HEK293 (cell line): ENCODE measurements around the gene CCDC170.

Experiments used
- CTCF ChIA-PET: fragments of 350-600 bp; formaldehyde crosslinking; extraction: SDS; loops from one replicate; lab custom pipeline; 2021; ENCODE audit warnings: antibody characterized with exemption; lab: Yijun Ruan, JAX
- POLR2A ChIA-PET: fragments of 300-600 bp; formaldehyde crosslinking; extraction: SDS; loops from one replicate; lab custom pipeline; 2020; ENCODE audit warnings: antibody characterized with exemption, inconsistent platforms; lab: Yijun Ruan, JAX
- H3K27ac ChIP-seq: fragments of 200-500 bp; sonication (Bioruptor generic); 2 replicates; pipeline ENCODE4 v1.5.1; 2014; ENCODE audit warnings: low read depth, low read length, control low read depth, inconsistent platforms; ENCODE audit errors: extremely low read depth
- H3K36me3 ChIP-seq, 2 experiments: fragments of 200-500 bp in 1 of 2; sonication (Bioruptor generic) in 1 of 2; 1 replicate in 1 of 2; 2 replicates in 1 of 2; pipeline ENCODE4 v1.5.1; 2014 to 2017; ENCODE audit warnings: inconsistent platforms in 2 of 2, low read length in 2 of 2; ENCODE audit not compliant: control insufficient read depth in 2 of 2, insufficient read depth in 1 of 2
- H3K4me1 ChIP-seq: fragments of 200-500 bp; sonication (Bioruptor generic); 2 replicates; pipeline ENCODE4 v1.5.1; 2014; ENCODE audit warnings: mild to moderate bottlenecking, low read length, inconsistent platforms; ENCODE audit not compliant: control insufficient read depth, insufficient read depth
- H3K4me3 ChIP-seq: 2 replicates; pipeline ENCODE4 v1.5.1; 2011; ENCODE audit warnings: low read depth, mild to moderate bottlenecking, control low read depth, low read length, moderate library complexity
- H3K9me3 ChIP-seq: fragments of 200-500 bp; sonication (Bioruptor generic); 2 replicates; pipeline ENCODE4 v1.5.1; 2014; ENCODE audit warnings: low read depth, low read length, inconsistent platforms; ENCODE audit not compliant: control insufficient read depth, insufficient read depth
- ELK4 ChIP-seq: IDR thresholded peaks from 2 replicates; pipeline ENCODE4 v1.6.1; 2011; ENCODE audit warnings: mild to moderate bottlenecking, low read depth, low read length, borderline replicate concordance
- GLI2 ChIP-seq: fragments of 450-650 bp; formaldehyde crosslinking; IDR thresholded peaks from 2 replicates; pipeline ENCODE4; 2017; ENCODE audit warnings: missing biosample characterization, missing genetic modification characterization, low read depth, borderline replicate concordance
- SP3 ChIP-seq: fragments of 450-650 bp; formaldehyde crosslinking; IDR thresholded peaks from 2 replicates; pipeline ENCODE4 v1.5.1; 2016; ENCODE audit warnings: missing biosample characterization, missing genetic modification characterization
- TSHZ1 ChIP-seq: fragments of 450-650 bp; formaldehyde crosslinking; IDR thresholded peaks from 2 replicates; pipeline ENCODE4 v1.5.1; 2016; ENCODE audit warnings: missing biosample characterization, missing genetic modification characterization, borderline replicate concordance
- ZBTB26 ChIP-seq: fragments of 450-650 bp; formaldehyde crosslinking; optimal IDR thresholded peaks from 2 replicates; pipeline ENCODE3; 2016; ENCODE audit warnings: missing biosample characterization, mild to moderate bottlenecking, missing genetic modification characterization
- ZBTB6 ChIP-seq: fragments of 450-650 bp; formaldehyde crosslinking; IDR thresholded peaks from 2 replicates; pipeline ENCODE4 v1.5.1; 2017; ENCODE audit warnings: missing biosample characterization, missing genetic modification characterization
- ZFHX2 ChIP-seq: fragments of 450-650 bp; formaldehyde crosslinking; conservative IDR thresholded peaks from 2 replicates; pipeline ENCODE4 v1.5.1; 2016; ENCODE audit warnings: missing biosample characterization, missing genetic modification characterization
- ZIC2 ChIP-seq: fragments of 450-650 bp; formaldehyde crosslinking; IDR thresholded peaks from 2 replicates; pipeline ENCODE4 v1.5.1; 2016; ENCODE audit warnings: missing biosample characterization, missing genetic modification characterization
- ZNF350 ChIP-seq: fragments of 450-650 bp; formaldehyde crosslinking; IDR thresholded peaks from 2 replicates; pipeline ENCODE4 v1.5.0; 2017; ENCODE audit warnings: missing biosample characterization, mild to moderate bottlenecking, missing genetic modification characterization
- ZNF473 ChIP-seq: fragments of 450-650 bp; formaldehyde crosslinking; IDR thresholded peaks from 2 replicates; pipeline ENCODE4 v1.5.1; 2017; ENCODE audit warnings: missing biosample characterization, missing genetic modification characterization
- ZNF514 ChIP-seq: fragments of 450-650 bp; formaldehyde crosslinking; IDR thresholded peaks from 2 replicates; pipeline ENCODE4 v1.5.1; 2016; ENCODE audit warnings: missing biosample characterization, missing genetic modification characterization
- ZNF585B ChIP-seq: fragments of 450-650 bp; formaldehyde crosslinking; IDR thresholded peaks from 2 replicates; pipeline ENCODE4 v1.5.1; 2016; ENCODE audit warnings: missing biosample characterization, missing genetic modification characterization
- ZNF596 ChIP-seq: fragments of 450-650 bp; IDR thresholded peaks from 2 replicates; pipeline ENCODE4 v1.5.0; 2018; ENCODE audit warnings: missing biosample characterization, mild to moderate bottlenecking, missing genetic modification characterization, moderate library complexity
- ZNF624 ChIP-seq: fragments of 450-650 bp; formaldehyde crosslinking; IDR thresholded peaks from 2 replicates; pipeline ENCODE4 v1.5.1; 2017; ENCODE audit warnings: missing biosample characterization, missing genetic modification characterization
- ZNF670 ChIP-seq: fragments of 450-650 bp; formaldehyde crosslinking; IDR thresholded peaks from 2 replicates; pipeline ENCODE4 v1.5.1; 2016; ENCODE audit warnings: missing biosample characterization, missing genetic modification characterization, low read depth
- ZNF707 ChIP-seq: fragments of 450-650 bp; formaldehyde crosslinking; IDR thresholded peaks from 2 replicates; pipeline ENCODE4 v1.5.1; 2016; ENCODE audit warnings: missing biosample characterization, missing genetic modification characterization
- TF ChIP-seq, protein P1 (sequence below): fragments of 450-650 bp; formaldehyde crosslinking; IDR thresholded peaks from 2 replicates; pipeline ENCODE4 v1.5.1; 2016; ENCODE audit warnings: missing biosample characterization, missing genetic modification characterization
- TF ChIP-seq, protein P2 (sequence below): fragments of 450-650 bp; formaldehyde crosslinking; IDR thresholded peaks from 2 replicates; pipeline ENCODE4 v1.5.1; 2016; ENCODE audit warnings: missing biosample characterization, missing genetic modification characterization
- TF ChIP-seq, protein P3 (sequence below): fragments of 450-650 bp; formaldehyde crosslinking; IDR thresholded peaks from 2 replicates; pipeline ENCODE4 v1.5.1; 2016; ENCODE audit warnings: missing biosample characterization, missing genetic modification characterization

The CCDC170 gene

DNA sequence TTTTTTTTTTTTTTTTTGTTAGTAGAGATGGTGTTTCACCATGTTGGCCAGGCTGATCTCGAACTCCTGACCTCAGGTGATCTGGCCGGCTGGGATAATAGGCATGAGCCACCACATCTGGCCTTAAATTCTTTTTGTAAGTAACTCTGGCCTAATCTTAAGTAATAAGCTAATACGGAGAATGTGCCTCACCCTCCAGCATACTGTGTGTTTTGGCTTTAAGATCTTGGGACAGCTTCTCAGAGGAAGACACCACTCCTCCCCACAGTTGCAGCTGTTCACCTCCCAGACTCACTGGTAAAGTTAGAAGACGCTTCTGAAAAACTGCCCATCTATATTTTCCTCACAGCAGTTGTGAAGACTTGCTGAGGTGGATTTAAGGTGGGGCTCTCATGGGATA is 120.8 kb downstream of the CCDC170 start (continued):
- TF ChIP-seq, protein P1, sequence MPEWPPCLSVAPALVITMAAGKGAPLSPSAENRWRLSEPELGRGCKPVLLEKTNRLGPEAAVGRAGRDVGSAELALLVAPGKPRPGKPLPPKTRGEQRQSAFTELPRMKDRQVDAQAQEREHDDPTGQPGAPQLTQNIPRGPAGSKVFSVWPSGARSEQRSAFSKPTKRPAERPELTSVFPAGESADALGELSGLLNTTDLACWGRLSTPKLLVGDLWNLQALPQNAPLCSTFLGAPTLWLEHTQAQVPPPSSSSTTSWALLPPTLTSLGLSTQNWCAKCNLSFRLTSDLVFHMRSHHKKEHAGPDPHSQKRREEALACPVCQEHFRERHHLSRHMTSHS (tag by site-specific recombination): no peak
- TF ChIP-seq ZNF350 (no peak), SP3 (tag by site-specific recombination) (no peak)
- TF ChIP-seq, protein P2, sequence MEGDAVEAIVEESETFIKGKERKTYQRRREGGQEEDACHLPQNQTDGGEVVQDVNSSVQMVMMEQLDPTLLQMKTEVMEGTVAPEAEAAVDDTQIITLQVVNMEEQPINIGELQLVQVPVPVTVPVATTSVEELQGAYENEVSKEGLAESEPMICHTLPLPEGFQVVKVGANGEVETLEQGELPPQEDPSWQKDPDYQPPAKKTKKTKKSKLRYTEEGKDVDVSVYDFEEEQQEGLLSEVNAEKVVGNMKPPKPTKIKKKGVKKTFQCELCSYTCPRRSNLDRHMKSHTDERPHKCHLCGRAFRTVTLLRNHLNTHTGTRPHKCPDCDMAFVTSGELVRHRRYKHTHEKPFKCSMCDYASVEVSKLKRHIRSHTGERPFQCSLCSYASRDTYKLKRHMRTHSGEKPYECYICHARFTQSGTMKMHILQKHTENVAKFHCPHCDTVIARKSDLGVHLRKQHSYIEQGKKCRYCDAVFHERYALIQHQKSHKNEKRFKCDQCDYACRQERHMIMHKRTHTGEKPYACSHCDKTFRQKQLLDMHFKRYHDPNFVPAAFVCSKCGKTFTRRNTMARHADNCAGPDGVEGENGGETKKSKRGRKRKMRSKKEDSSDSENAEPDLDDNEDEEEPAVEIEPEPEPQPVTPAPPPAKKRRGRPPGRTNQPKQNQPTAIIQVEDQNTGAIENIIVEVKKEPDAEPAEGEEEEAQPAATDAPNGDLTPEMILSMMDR (tag by site-specific recombination): no peak
- TF ChIP-seq, all 188 proteins: peak for 0

- no peak overlapping the region for H3K4me3 ChIP-seq
- CTCF ChIA-PET: no interaction called here
Measured at GRCh38 chr6:151616091-151616513, 122.3 kb downstream of the CCDC170 start.

GRCh38 chr6:151616600-151616999 is 122.8 kb downstream of the CCDC170 start:
- Histone ChIP-seq H3K4me3 (no peak overlapping the region), H3K36me3 (no peaks in the 10 kb centered on the region), H3K27ac (no peak overlapping the region), H3K9me3 (no peaks in the 10 kb centered on the region), H3K4me1 (no peaks in the 10 kb centered on the region)
- ChIA-PET POLR2A (no interaction called here), CTCF (no interaction called here)
- TF ChIP-seq GLI2: no peak
- TF ChIP-seq ZNF585B (tag by site-specific recombination): no peak
- TF ChIP-seq, protein P3, sequence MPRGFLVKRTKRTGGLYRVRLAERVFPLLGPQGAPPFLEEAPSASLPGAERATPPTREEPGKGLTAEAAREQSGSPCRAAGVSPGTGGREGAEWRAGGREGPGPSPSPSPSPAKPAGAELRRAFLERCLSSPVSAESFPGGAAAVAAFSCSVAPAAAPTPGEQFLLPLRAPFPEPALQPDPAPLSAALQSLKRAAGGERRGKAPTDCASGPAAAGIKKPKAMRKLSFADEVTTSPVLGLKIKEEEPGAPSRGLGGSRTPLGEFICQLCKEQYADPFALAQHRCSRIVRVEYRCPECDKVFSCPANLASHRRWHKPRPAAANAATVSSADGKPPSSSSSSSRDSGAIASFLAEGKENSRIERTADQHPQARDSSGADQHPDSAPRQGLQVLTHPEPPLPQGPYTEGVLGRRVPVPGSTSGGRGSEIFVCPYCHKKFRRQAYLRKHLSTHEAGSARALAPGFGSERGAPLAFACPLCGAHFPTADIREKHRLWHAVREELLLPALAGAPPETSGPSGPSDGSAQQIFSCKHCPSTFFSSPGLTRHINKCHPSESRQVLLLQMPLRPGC (tag by site-specific recombination): no peak
- TF ChIP-seq ZNF707 (tag by site-specific recombination): no peak
- TF ChIP-seq ZFHX2 (tag by site-specific recombination): no peak

More at GRCh38 chr6:151616091-151616513, 122.3 kb downstream of the CCDC170 start:
- TF ChIP-seq ZIC2 (tag by site-specific recombination): no peak
- no peak for TF ChIP-seq ZBTB26 (tag by site-specific recombination)
- no peak for TF ChIP-seq ZNF473 (tag by site-specific recombination)
- Histone ChIP-seq H3K4me1 (no peaks in the 10 kb centered on the region), H3K27ac (no peak overlapping the region), H3K9me3 (no peaks in the 10 kb centered on the region), H3K36me3 (no peaks in the 10 kb centered on the region)
- POLR2A ChIA-PET: no interaction called here

DNA sequence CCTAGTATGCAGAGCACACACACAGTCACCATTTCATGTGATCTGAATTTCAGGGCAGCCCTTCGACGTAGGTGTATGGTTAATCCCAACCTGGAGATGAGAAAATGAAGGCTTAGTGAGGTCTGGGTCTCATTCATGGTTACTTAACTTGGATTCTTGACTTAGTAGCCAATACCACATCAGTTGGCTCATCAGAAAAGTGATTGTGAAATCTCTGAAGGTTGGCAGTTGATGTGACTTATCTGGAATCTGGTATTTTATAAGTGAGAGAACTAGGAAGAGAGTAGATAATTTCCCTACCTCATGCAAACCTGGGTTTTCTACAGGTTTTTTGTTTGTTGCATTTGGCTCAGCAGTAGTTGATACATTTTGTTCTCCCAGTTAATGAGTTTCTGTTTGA is 123.7 kb downstream of the CCDC170 start:
- CTCF ChIA-PET: no interaction called here
- Histone ChIP-seq H3K27ac (no peak overlapping the region), H3K36me3 (no peaks in the 10 kb centered on the region), H3K9me3 (no peaks in the 10 kb centered on the region), H3K4me1 (no peaks in the 10 kb centered on the region), H3K4me3 (no peak overlapping the region)
- POLR2A ChIA-PET: no interaction called here
- no peak for TF ChIP-seq ZNF514
- no peak for TF ChIP-seq ELK4
- no peak for TF ChIP-seq TSHZ1 (tag by site-specific recombination)
- no peak for TF ChIP-seq ZBTB6
- no peak for TF ChIP-seq ZNF596
- no peak for TF ChIP-seq ZNF473 (tag by site-specific recombination)
- no peak for TF ChIP-seq ZNF624 (tag by site-specific recombination)
- TF ChIP-seq ZNF670 (tag by site-specific recombination): no peak
